Lung (tissue), 12 donors: Measurements from ENCODE around the gene CAMK1D. TPM values are rescaled to one million over a fixed set of nuclear protein-coding genes. Genes with fewer than 3 reads are reported as not detected.

Experiments used
- ATAC-seq: fragments of 200-7000 bp; cut with Tn5 transposase; one replicate; pipeline ENCODE4 v1.9.1; 2020; ENCODE audit warnings: moderate number of reproducible peaks; ENCODE audit not compliant: insufficient read depth, low FRiP score
- DNase-seq, 3 donors: peaks; one replicate each; pipeline ENCODE4 v3.0.0-alpha.2; 2013 to 2017
- H3K27ac ChIP-seq, 2 donors: one replicate each; pipeline ENCODE4 v1.5.1; 2013; ENCODE audit warnings: mild to moderate bottlenecking in 2 of 2, moderate library complexity in 2 of 2, control low read depth in 1 of 2, inconsistent platforms in 1 of 2, low read depth in 1 of 2, low read length in 1 of 2
- H3K27me3 ChIP-seq, 3 donors: one replicate each; pipeline ENCODE4 v1.5.1; 2013; ENCODE audit warnings: low read length in 2 of 3; ENCODE audit not compliant: control insufficient read depth in 3 of 3, insufficient read depth in 3 of 3
- H3K36me3 ChIP-seq, 4 donors: one replicate each; pipeline ENCODE4 v1.5.1; 2013; ENCODE audit warnings: low read length in 4 of 4, mild to moderate bottlenecking in 1 of 4, moderate library complexity in 1 of 4; ENCODE audit not compliant: control insufficient read depth in 4 of 4, insufficient read depth in 4 of 4
- H3K4me1 ChIP-seq, 5 donors: one replicate each; pipeline ENCODE4 v1.5.1; 2013; ENCODE audit warnings: low read length in 5 of 5, mild to moderate bottlenecking in 2 of 5, moderate library complexity in 1 of 5; ENCODE audit not compliant: control insufficient read depth in 5 of 5, insufficient read depth in 5 of 5
- H3K4me3 ChIP-seq: one replicate; pipeline ENCODE4 v1.5.1; 2013; ENCODE audit warnings: mild to moderate bottlenecking, control low read depth, moderate library complexity
- H3K9ac ChIP-seq, 2 donors: one replicate each; pipeline ENCODE4 v1.5.1; 2013; ENCODE audit warnings: low read length in 2 of 2, control low read depth in 1 of 2; ENCODE audit not compliant: insufficient read depth in 1 of 2
- H3K9me3 ChIP-seq, 4 donors: one replicate each; pipeline ENCODE4 v1.5.1; 2013; ENCODE audit warnings: low read length in 3 of 4, mild to moderate bottlenecking in 1 of 4, moderate library complexity in 1 of 4; ENCODE audit not compliant: control insufficient read depth in 4 of 4, insufficient read depth in 3 of 4
- CTCF ChIP-seq: IDR thresholded peaks from 2 replicates; pipeline ENCODE4 v1.5.1; 2012; ENCODE audit warnings: mild to moderate bottlenecking; ENCODE audit errors: control extremely low read depth, extremely low read depth
- WGBS, 2 donors: extraction: QIAGEN DNeasy Blood & Tissue Kit; methylation state at CpG; one replicate each; pipeline ENCODE4 v1.1.7; 2013; 5-methylcytosine and 5-hydroxymethylcytosine counted together
- polyA plus RNA-seq, 2 donors: library from polyadenylated mRNA; stranded (reverse); fragments of 200-250 nt; gene quantifications; one replicate each; pipeline ENCODE4 v1.2.1, GENCODE V29; 2013
- total RNA-seq, 2 donors: library from RNA; depleted of rRNA in 1 of 2; stranded (reverse); fragments of >200 nt in 1 of 2; gene quantifications; one replicate each; pipeline ENCODE4 v1.2.1, GENCODE V29; 2014 to 2021
- donor health status: control.
- donor health status: control.
- donor health status: Bipolar disorder and iron deficiency.
- donor health status: healthy.
- donor health status: DM: yes; HTN: yes; CAD: no.

Gene CAMK1D
- total and polyA plus RNA-seq, 4 donors, result 3.2 to 37.4 (median 7.0) TPM

DNA sequence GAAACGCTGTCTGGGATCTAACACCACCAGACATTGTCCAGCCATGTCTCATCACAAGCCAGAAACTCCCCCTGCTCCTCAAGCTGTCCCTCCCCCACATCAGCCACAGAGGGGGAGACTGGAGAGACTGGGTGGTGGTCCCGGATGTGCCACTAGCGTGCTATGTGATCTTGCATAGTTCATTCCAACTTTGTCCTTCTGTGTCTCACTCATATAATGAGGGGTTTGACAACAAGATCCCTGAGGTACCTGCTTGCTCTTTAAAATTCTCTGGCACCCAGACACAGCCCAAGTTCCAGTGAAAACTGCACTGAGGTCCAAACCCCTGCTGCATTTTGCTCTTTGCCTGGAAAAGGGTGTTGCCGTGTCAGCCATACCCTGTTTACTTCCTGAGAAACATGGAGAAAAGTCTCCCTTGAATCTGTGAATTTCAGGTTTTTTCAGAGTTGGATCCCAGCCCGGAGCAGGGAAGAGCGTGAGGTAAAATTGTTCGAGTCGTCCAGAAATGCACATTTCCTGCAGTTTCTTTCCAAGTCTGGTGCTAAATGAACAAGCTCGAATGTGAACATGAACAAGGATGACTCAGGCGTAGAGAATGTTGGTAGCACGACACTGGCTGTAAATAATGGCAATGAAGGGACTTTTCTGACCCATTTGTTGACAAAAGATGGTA lies 495.6 kb downstream of the CAMK1D start:
- no peak overlapping the region for H3K4me3 ChIP-seq
- DNase-seq (peak; percentile 37 to 80 (median 76)), ATAC-seq (no peak)
- peak overlapping the region in 1 of 2 donors; percentile 54 for H3K27ac ChIP-seq
- 26 to 34% methylated on average over 11 of the region's 11 CpGs for WGBS, 2 donors
- H3K36me3 ChIP-seq, result no peaks in the 10 kb centered on the region
- no peak overlapping the region for H3K9ac ChIP-seq
- H3K9me3 ChIP-seq, result no peaks in the 10 kb centered on the region
- H3K27me3 ChIP-seq, result no peaks in the 10 kb centered on the region
- H3K4me1 ChIP-seq, result peaks cover 0 to 39% (median 15%) of the 10 kb centered on the region in 5 donors
- TF ChIP-seq CTCF, result no peak

- Histone ChIP-seq H3K4me1 (peaks cover 0 to 27% (median 10%) of the 10 kb centered on the region in 5 donors), H3K27me3 (no peaks in the 10 kb centered on the region), H3K9me3 (no peaks in the 10 kb centered on the region), H3K36me3 (no peaks in the 10 kb centered on the region), H3K9ac (no peak overlapping the region), H3K27ac (no peak overlapping the region), H3K4me3 (no peak overlapping the region)
- TF ChIP-seq CTCF, result no peak
- 43 to 87% methylated on average over 1 of the region's 1 CpG for WGBS, 2 donors
- DNase-seq, result no peak
- ATAC-seq, result no peak
Measured at GRCh38 chr10:12846718-12847117, 497.4 kb downstream of the CAMK1D start.

DNA sequence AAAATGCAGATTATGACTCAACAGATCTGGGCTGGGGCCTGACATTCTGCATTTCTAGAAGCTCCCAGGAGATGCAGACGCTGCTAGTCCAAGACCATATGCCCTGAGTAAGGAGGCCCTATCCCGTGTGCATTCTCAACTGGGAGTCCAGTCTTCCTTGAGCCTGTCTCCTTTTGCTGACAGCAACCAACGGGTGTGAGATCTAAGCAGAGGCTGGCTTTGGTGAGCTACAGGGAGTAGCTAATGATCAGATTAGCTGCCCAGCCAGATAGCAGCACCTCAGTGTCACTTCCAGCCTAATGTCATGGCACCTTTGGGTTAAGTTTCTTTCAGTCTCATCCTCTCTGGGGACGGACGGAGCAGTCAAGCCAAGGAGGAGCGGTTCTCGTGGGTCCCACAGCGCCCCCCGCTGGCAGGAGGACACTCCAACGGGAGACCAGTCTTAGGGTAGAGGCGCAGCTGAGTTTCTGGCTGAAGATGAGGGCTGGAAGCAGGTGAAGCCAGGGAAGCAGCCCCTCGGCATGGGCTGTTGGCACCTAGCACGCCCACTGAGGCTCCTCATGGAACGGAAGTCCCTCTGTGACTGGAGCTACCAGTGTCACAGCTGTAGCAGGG lies 498.1 kb downstream of the CAMK1D start:
- Histone ChIP-seq H3K9ac (no peak overlapping the region), H3K4me1 (peaks cover 0 to 24% (median 10%) of the 10 kb centered on the region in 5 donors), H3K27ac (no peak overlapping the region), H3K4me3 (no peak overlapping the region), H3K9me3 (no peaks in the 10 kb centered on the region), H3K36me3 (no peaks in the 10 kb centered on the region), H3K27me3 (no peaks in the 10 kb centered on the region)
- 74 to 81% methylated on average over 14 of the region's 14 CpGs for WGBS, 2 donors
- no peak for DNase-seq
- TF ChIP-seq CTCF, result no peak
- no peak for ATAC-seq
